Transverse colon (tissue), 3 donors: ENCODE results near the gene DPH7.

Experiments
- CTCF ChIP-seq, 5 experiments: fragments of 200-600 bp in 3 of 5; fragments of 450-650 bp in 2 of 5; sonication (generic) in 3 of 5; IDR thresholded peaks; 1 replicate in 2 of 5; 2 replicates in 3 of 5; pipeline ENCODE4 v1.5.1; 2016 to 2017; ENCODE audit warnings: antibody characterized with exemption in 5 of 5, inconsistent platforms in 3 of 5, mild to moderate bottlenecking in 2 of 5, moderate library complexity in 1 of 5
- POLR2A ChIP-seq: fragments of 450-650 bp; IDR thresholded peaks from one replicate; pipeline ENCODE4 v1.6.1; 2016; ENCODE audit warnings: antibody characterized with exemption, mild to moderate bottlenecking, moderate library complexity

DNA sequence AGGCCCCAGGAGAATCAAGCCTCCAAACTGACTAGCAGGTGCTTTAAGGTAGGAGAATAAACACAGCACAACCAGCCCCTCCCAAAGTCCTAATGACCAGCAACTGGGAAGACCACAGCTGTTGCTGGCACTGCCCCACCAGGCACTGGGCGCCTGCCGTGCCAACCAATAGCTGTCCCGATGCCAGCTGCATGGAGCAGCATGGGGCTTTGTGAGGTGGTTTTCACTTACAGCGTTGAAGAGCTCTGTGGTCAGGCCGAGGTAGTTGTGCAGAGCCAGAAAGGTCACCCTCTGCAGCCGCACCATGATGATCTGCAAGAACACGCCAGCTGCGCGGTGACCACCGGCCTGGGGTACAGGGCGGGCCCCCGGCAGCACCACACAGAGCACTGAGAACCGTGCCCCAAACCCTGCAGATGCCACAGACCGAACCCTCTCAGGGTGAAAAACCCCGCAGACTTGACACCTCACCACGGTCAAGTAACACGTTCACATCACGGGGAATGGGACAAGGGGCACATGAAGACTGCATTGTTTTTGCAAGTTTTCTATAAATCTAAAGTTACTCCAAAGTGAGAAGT is 57.2 kb downstream of the DPH7 start:
- no peak for TF ChIP-seq CTCF (IDR thresholded peaks at IDR 0.05)
- TF ChIP-seq POLR2A = no peak
